Esophagus squamous epithelium (tissue), 5 donors: ENCODE data around the gene SLC20A1. TPM values are rescaled to one million over a fixed set of nuclear protein-coding genes. Genes with fewer than 3 reads are reported as not detected.

Experiments used
- DNase-seq: peaks from one replicate; lab custom pipeline; 2025; lab: John Stamatoyannopoulos, UW
- H3K27ac ChIP-seq, 4 donors: fragments of 200-600 bp; sonication (generic); one replicate each; pipeline ENCODE4 v1.5.1; 2016 to 2019; ENCODE audit warnings: mild to moderate bottlenecking in 1 of 4
- H3K27me3 ChIP-seq, 4 donors: fragments of 200-600 bp; sonication (generic); 1 replicate in 3 of 4; 2 replicates in 1 of 4; pipeline versions ENCODE4 v1.5.1 to v1.6.0; 2017 to 2021; ENCODE audit warnings: antibody characterized with exemption in 1 of 4
- H3K36me3 ChIP-seq, 3 donors: fragments of 200-600 bp; sonication (generic); one replicate each; pipeline ENCODE4 v1.5.1; 2016 to 2019
- H3K4me1 ChIP-seq, 3 donors: fragments of 200-600 bp; sonication (generic); one replicate each; pipeline ENCODE4 v1.5.1; 2017 to 2019
- H3K4me3 ChIP-seq, 4 donors: fragments of 200-600 bp; sonication (generic); 1 replicate in 3 of 4; 2 replicates in 1 of 4; pipeline ENCODE4 v1.5.1; 2016 to 2019; ENCODE audit warnings: mild to moderate bottlenecking in 2 of 4, moderate library complexity in 1 of 4
- H3K9me3 ChIP-seq, 3 donors: fragments of 200-600 bp; sonication (generic); one replicate each; pipeline ENCODE4 v1.5.1; 2016 to 2019
- POLR2A ChIP-seq, 4 donors: fragments of 450-650 bp; IDR thresholded peaks; one replicate each; pipeline ENCODE4 v1.6.1; 2017; ENCODE audit warnings: antibody characterized with exemption in 4 of 4, mild to moderate bottlenecking in 4 of 4, moderate library complexity in 3 of 4
- WGBS, 2 donors: methylation state at CpG; one replicate each; pipeline ENCODE4 v1.1.5; 2018; 5-methylcytosine and 5-hydroxymethylcytosine counted together
- intact Hi-C: fragments of 100-400 bp; cut with DNase I; formaldehyde crosslinking; loops from one replicate; pipeline ENCODE4 v1.15.0; 2022
- total RNA-seq, 4 donors: library from RNA; depleted of rRNA; stranded (reverse); fragments of >200 nt; gene quantifications; one replicate each; pipeline ENCODE4 v1.1.0, GENCODE V29; 2016
- TF ChIP-seq, protein P1 (sequence below), 6 experiments: fragments of 450-650 bp in 4 of 6; fragments of 200-600 bp in 2 of 6; sonication (generic) in 2 of 6; IDR thresholded peaks; one replicate each; pipeline ENCODE4 v1.5.1; 2016 to 2019; ENCODE audit warnings: antibody characterized with exemption in 6 of 6, mild to moderate bottlenecking in 4 of 6, moderate library complexity in 4 of 6
- donor health status: DM: yes; HTN: yes; CAD: no.

Gene SLC20A1
- total RNA-seq, 4 donors from 2014 or later = 9.4 to 26.9 (median 21.5) TPM

DNA sequence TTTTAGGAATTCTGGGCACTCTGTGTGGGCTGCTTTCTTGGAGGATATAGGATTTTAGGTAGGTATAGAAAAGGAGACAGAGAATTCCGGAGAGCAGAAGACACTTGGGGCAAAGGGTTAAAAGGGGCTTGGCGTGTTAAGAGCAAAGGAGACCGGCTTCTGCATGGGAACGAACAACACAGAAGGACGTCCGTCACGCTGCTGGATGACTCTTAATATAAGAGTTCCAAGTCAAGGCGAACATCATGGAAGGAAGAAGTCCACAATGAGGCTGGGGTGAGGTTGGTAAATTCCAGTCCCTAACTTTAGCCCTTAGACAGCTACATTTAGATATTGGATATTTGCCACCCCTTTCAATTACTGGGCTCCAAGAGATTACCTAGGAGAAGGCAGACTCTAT is 15.9 kb upstream of the SLC20A1 start:
- no peak for DNase-seq
- H3K27me3 ChIP-seq = peaks cover 0 to 6% (median 0%) of the 10 kb centered on the region in 4 donors
- intact Hi-C loops = no loop called here
- H3K4me3 ChIP-seq = no peak overlapping the region
- H3K9me3 ChIP-seq = no peaks in the 10 kb centered on the region
- H3K36me3 ChIP-seq = no peaks in the 10 kb centered on the region
- no peak overlapping the region for H3K27ac ChIP-seq
- WGBS, 2 donors = 79 to 91% methylated on average over 8 of the region's 8 CpGs
- H3K4me1 ChIP-seq = peaks cover 24 to 57% (median 38%) of the 10 kb centered on the region in 3 donors
- no peak for TF ChIP-seq POLR2A (IDR thresholded peaks at IDR 0.05)
- TF ChIP-seq, protein P1, sequence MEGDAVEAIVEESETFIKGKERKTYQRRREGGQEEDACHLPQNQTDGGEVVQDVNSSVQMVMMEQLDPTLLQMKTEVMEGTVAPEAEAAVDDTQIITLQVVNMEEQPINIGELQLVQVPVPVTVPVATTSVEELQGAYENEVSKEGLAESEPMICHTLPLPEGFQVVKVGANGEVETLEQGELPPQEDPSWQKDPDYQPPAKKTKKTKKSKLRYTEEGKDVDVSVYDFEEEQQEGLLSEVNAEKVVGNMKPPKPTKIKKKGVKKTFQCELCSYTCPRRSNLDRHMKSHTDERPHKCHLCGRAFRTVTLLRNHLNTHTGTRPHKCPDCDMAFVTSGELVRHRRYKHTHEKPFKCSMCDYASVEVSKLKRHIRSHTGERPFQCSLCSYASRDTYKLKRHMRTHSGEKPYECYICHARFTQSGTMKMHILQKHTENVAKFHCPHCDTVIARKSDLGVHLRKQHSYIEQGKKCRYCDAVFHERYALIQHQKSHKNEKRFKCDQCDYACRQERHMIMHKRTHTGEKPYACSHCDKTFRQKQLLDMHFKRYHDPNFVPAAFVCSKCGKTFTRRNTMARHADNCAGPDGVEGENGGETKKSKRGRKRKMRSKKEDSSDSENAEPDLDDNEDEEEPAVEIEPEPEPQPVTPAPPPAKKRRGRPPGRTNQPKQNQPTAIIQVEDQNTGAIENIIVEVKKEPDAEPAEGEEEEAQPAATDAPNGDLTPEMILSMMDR (IDR thresholded peaks at IDR 0.05) = no peak

DNA sequence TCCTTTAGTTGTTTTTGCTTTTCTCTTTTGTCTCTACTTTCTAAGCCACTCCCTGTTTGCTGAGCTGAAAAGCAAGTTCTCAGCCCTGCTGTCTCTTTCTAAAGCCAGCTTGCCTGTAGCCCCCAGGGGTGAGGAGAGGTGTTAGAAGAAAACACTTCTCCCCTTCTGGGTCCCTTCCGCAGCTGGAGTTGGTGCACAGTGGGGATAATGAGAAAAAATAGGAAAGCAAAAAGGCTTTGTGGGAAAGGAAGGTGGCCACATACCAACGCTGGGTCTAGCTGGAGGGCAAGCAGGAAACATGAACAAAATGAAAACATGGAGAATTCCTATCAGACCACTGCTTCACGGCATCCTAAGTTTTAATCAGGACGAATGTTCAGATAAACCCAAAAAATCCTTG is 15.5 kb upstream of the SLC20A1 start:
- H3K4me1 ChIP-seq = peaks cover 24 to 53% (median 34%) of the 10 kb centered on the region in 3 donors
- peaks cover 0 to 6% (median 0%) of the 10 kb centered on the region in 4 donors for H3K27me3 ChIP-seq
- H3K9me3 ChIP-seq = no peaks in the 10 kb centered on the region
- 51 to 61% methylated on average over 4 of the region's 4 CpGs for WGBS, 2 donors
- DNase-seq = no peak
- no peak for TF ChIP-seq POLR2A (IDR thresholded peaks at IDR 0.05)
- TF ChIP-seq, protein P1 (IDR thresholded peaks at IDR 0.05) = no peak
- H3K36me3 ChIP-seq = no peaks in the 10 kb centered on the region
- no peak overlapping the region for H3K4me3 ChIP-seq
- H3K27ac ChIP-seq = no peak overlapping the region
- intact Hi-C loops = no loop called here

DNA sequence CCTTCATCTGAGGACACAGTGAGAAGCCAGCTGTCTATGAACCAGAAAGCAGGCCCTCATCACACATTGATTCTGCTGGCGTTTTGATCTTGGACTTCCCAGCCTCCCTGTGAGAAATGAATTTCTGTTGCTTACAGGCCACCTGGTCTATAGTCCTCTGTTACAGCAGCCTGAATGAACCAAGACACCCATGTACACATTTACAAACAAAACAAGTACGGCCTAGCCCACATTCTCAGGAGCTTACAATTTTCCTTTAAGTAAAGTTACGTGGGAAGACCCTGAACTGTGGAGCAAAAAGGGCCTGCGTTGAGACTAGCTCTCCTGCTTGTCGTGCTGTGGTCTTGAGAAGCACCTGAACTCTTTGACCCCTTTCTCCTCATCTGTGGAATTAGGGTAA is 12.0 kb upstream of the SLC20A1 start:
- WGBS, 2 donors = 94 to 96% methylated on average over 5 of the region's 5 CpGs
- peaks cover 7 to 24% (median 8%) of the 10 kb centered on the region in 3 donors for H3K4me1 ChIP-seq
- no peak for DNase-seq
- TF ChIP-seq, protein P1 (IDR thresholded peaks at IDR 0.05) = no peak
- TF ChIP-seq POLR2A (IDR thresholded peaks at IDR 0.05) = no peak
- H3K36me3 ChIP-seq = no peaks in the 10 kb centered on the region
- H3K27ac ChIP-seq = no peak overlapping the region
- H3K9me3 ChIP-seq = no peaks in the 10 kb centered on the region
- no peak overlapping the region for H3K4me3 ChIP-seq
- intact Hi-C loops = no loop called here
- peaks cover 0 to 6% (median 0%) of the 10 kb centered on the region in 4 donors for H3K27me3 ChIP-seq

DNA sequence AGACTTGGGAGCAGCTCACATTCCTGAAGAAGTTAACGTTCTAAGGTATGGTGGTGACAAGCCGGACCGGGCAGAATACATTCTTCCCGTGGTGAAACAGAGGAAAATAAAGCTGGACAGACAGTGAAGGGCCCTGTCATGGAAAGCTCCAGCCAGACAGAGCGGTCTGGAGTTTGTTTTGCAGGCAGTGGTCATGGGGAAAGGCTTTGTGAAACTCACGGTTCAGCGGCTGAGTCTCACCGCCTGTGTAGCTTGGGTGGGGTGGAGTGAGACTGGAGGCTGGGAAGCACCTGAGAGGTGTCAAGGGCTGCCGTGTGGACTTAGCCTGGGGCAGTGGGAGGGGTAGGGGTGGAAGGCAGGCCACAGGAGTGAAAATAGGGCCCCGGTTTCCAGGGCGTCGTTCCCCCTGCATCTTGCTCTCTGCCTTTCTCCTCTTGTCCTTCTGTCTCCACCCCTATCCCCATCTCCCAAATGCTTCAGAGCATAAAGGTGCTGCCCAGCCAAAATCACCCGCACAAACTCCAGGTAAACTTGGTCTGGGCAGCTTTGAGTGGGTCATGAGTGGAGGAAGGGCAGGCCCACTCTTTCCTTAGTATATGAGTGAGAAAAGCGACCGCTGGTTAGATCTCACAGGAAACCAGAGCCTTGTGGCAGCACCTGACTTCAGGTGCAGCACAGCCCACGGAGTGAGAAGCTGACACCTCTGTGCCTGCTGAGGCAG is 11.4 kb upstream of the SLC20A1 start:
- WGBS, 2 donors = 83 to 86% methylated on average over 12 of the region's 16 CpGs
- intact Hi-C loops = no loop called here
- TF ChIP-seq, protein P1 (IDR thresholded peaks at IDR 0.05) = no peak
- no peak for TF ChIP-seq POLR2A (IDR thresholded peaks at IDR 0.05)
- H3K4me1 ChIP-seq = peaks cover 7 to 24% (median 8%) of the 10 kb centered on the region in 3 donors
- DNase-seq = no peak
- no peak overlapping the region for H3K4me3 ChIP-seq
- no peak overlapping the region for H3K27ac ChIP-seq
- no peaks in the 10 kb centered on the region for H3K9me3 ChIP-seq
- no peaks in the 10 kb centered on the region for H3K36me3 ChIP-seq
- peaks cover 0 to 6% (median 0%) of the 10 kb centered on the region in 4 donors for H3K27me3 ChIP-seq

GRCh38 chr2:112634874-112635157 is 10.9 kb upstream of the SLC20A1 start:
- Histone ChIP-seq H3K4me1 (peaks cover 7 to 23% (median 8%) of the 10 kb centered on the region in 3 donors), H3K27me3 (peaks cover 0 to 6% (median 0%) of the 10 kb centered on the region in 4 donors), H3K27ac (no peak overlapping the region), H3K4me3 (no peak overlapping the region), H3K9me3 (no peaks in the 10 kb centered on the region), H3K36me3 (no peaks in the 10 kb centered on the region)
- WGBS, 2 donors = 100% methylated on average over 2 to 4 of the region's 6 CpGs
- intact Hi-C loops = no loop called here
- no peak for DNase-seq
- TF ChIP-seq POLR2A (IDR thresholded peaks at IDR 0.05) = no peak
- TF ChIP-seq, protein P1 (IDR thresholded peaks at IDR 0.05) = no peak
